H1 (cell line): ENCODE results near the gene LCN9. TPM values are rescaled to one million over a fixed set of nuclear protein-coding genes. Genes with fewer than 3 reads are reported as not detected.
A peak's percentile ranks its signal among the peaks of the same experiment; 100 is the strongest.

Experiments used
- CTCF ChIA-PET: fragments of 300-600 bp; sonication (Branson Sonifier 250); formaldehyde crosslinking; loops from one replicate; lab custom pipeline; 2021; ENCODE audit not compliant: partially characterized antibody; lab: Charles Lee
- POLR2A ChIA-PET: fragments of 300-600 bp; sonication (Branson Sonifier 250); formaldehyde crosslinking; loops from one replicate; lab custom pipeline; 2021; ENCODE audit warnings: inconsistent platforms; ENCODE audit not compliant: partially characterized antibody; lab: Charles Lee
- DNase-seq, 2 experiments: peaks; one replicate each; pipeline versions ENCODE4 v3.0.0 to v3.0.0-alpha.2; 2010 to 2022; ENCODE audit warnings: low spot score in 2 of 2, low read depth in 1 of 2, mixed read lengths in 1 of 2
- FAIRE-seq: peaks from 2 replicates; lab custom pipeline; 2011; peaks lifted over from hg19 to GRCh38; lab: Jason Lieb, UNC
- H2AFZ ChIP-seq: 2 replicates; pipeline ENCODE4 v1.8.1; 2012; ENCODE audit warnings: low read length, inconsistent platforms
- H2AK5ac ChIP-seq: 2 replicates; pipeline ENCODE4 v1.6.1; 2013; ENCODE audit warnings: low read depth, low read length
- H2BK120ac ChIP-seq: replicated peaks from 2 replicates; pipeline ENCODE3; 2013; ENCODE audit warnings: low read depth, low read length, inconsistent platforms
- H2BK12ac ChIP-seq: 2 replicates; pipeline ENCODE4 v1.6.1; 2013; ENCODE audit warnings: low read depth, low read length
- H2BK15ac ChIP-seq: 2 replicates; pipeline ENCODE4 v1.6.1; 2013; ENCODE audit warnings: low read length
- H2BK20ac ChIP-seq: 2 replicates; pipeline ENCODE4 v1.6.1; 2013; ENCODE audit warnings: low read length
- H2BK5ac ChIP-seq: 2 replicates; pipeline ENCODE4 v1.6.1; 2013; ENCODE audit warnings: low read depth, low read length
- H3K14ac ChIP-seq: 2 replicates; pipeline ENCODE4 v1.6.1; 2013; ENCODE audit warnings: inconsistent platforms; ENCODE audit not compliant: insufficient read length
- H3K18ac ChIP-seq: 2 replicates; pipeline ENCODE4 v1.6.1; 2013; ENCODE audit warnings: low read length; ENCODE audit errors: extremely low read depth
- H3K23ac ChIP-seq: 2 replicates; pipeline ENCODE4 v1.6.1; 2013; ENCODE audit warnings: inconsistent platforms; ENCODE audit not compliant: insufficient read length
- H3K23me2 ChIP-seq: 2 replicates; pipeline ENCODE4 v1.6.1; 2013; ENCODE audit warnings: low read depth, low read length
- H3K27ac ChIP-seq: 2 replicates; pipeline ENCODE4 v1.6.1; 2011; ENCODE audit warnings: low read depth, low read length, inconsistent platforms
- H3K27me3 ChIP-seq, 4 experiments: replicated peaks in 1 of 4; 1 replicate in 1 of 4; 2 replicates in 3 of 4; pipeline versions ENCODE4 v1.6.1 to v1.8.1; 2011 to 2013; ENCODE audit warnings: low read length in 3 of 4, mild to moderate bottlenecking in 3 of 4, inconsistent platforms in 2 of 4, mixed read lengths in 2 of 4, moderate library complexity in 1 of 4; ENCODE audit not compliant: control insufficient read depth in 3 of 4, insufficient read depth in 3 of 4; ENCODE audit errors: extremely low read depth in 1 of 4
- H3K36me3 ChIP-seq, 4 experiments: 2 replicates each; pipeline versions ENCODE4 v1.6.1 to v1.8.1; 2011 to 2013; ENCODE audit warnings: mild to moderate bottlenecking in 4 of 4, low read length in 3 of 4, moderate library complexity in 2 of 4, control low read depth in 1 of 4, inconsistent platforms in 1 of 4; ENCODE audit not compliant: insufficient read depth in 4 of 4, control insufficient read depth in 2 of 4
- H3K4ac ChIP-seq: replicated peaks from 2 replicates; pipeline ENCODE3; 2013; ENCODE audit warnings: low read length, low read depth, mixed read lengths, inconsistent platforms; ENCODE audit not compliant: insufficient read length
- H3K4me1 ChIP-seq, 4 experiments: replicated peaks in 1 of 4; 1 replicate in 1 of 4; 2 replicates in 3 of 4; pipeline versions ENCODE4 v1.6.1 to v1.8.1; 2011 to 2013; ENCODE audit warnings: low read length in 3 of 4, inconsistent platforms in 2 of 4, mixed read lengths in 1 of 4; ENCODE audit not compliant: insufficient read depth in 4 of 4, control insufficient read depth in 3 of 4
- H3K4me2 ChIP-seq, 2 experiments: 2 replicates each; pipeline versions ENCODE4 v1.6.1 to v1.8.1; 2011 to 2013; ENCODE audit warnings: low read depth in 2 of 2, low read length in 2 of 2, control low read depth in 1 of 2, inconsistent platforms in 1 of 2, mild to moderate bottlenecking in 1 of 2; ENCODE audit not compliant: insufficient read depth in 1 of 2
- H3K4me3 ChIP-seq, 4 experiments: fragments of 200-600, 300-600 bp in 1 of 4; sonication (generic), shearing (Covaris generic), sonication (Bioruptor Twin) in 1 of 4; 2 replicates each; pipeline versions ENCODE4 v1.5.1 to v1.8.1; 2011 to 2016; ENCODE audit warnings: low read length in 4 of 4, low read depth in 3 of 4, control low read depth in 2 of 4, inconsistent platforms in 2 of 4, mild to moderate bottlenecking in 2 of 4, mixed read lengths in 1 of 4, moderate library complexity in 1 of 4; ENCODE audit not compliant: insufficient read depth in 2 of 4; ENCODE audit errors: extremely low read depth in 1 of 4
- H3K56ac ChIP-seq: replicated peaks from 2 replicates; pipeline ENCODE3; 2013; ENCODE audit warnings: low read depth, mild to moderate bottlenecking, mixed read lengths, low read length, inconsistent platforms; ENCODE audit not compliant: insufficient read length
- H3K79me1 ChIP-seq: 2 replicates; pipeline ENCODE4 v1.6.1; 2013; ENCODE audit warnings: low read depth, low read length, control low read depth
- H3K79me2 ChIP-seq, 2 experiments: 2 replicates each; pipeline versions ENCODE4 v1.6.1 to v1.8.1; 2012 to 2013; ENCODE audit warnings: low read length in 2 of 2, mild to moderate bottlenecking in 2 of 2, inconsistent platforms in 1 of 2; ENCODE audit not compliant: insufficient read depth in 2 of 2, control insufficient read depth in 1 of 2
- H3K9ac ChIP-seq, 4 experiments: replicated peaks in 1 of 4; 1 replicate in 1 of 4; 2 replicates in 3 of 4; pipeline versions ENCODE4 v1.6.1 to v1.8.1; 2011 to 2013; ENCODE audit warnings: low read depth in 3 of 4, low read length in 3 of 4, control low read depth in 2 of 4, mild to moderate bottlenecking in 2 of 4, moderate library complexity in 2 of 4, inconsistent platforms in 1 of 4; ENCODE audit errors: extremely low read depth in 1 of 4
- H3K9me3 ChIP-seq, 2 experiments: 2 replicates each; pipeline versions ENCODE4 v1.6.1 to v1.8.1; 2012 to 2013; ENCODE audit warnings: mild to moderate bottlenecking in 2 of 2, moderate library complexity in 2 of 2, control low read depth in 1 of 2, inconsistent platforms in 1 of 2, low read depth in 1 of 2, low read length in 1 of 2, mixed read lengths in 1 of 2; ENCODE audit not compliant: insufficient read depth in 2 of 2
- H4K20me1 ChIP-seq, 2 experiments: replicated peaks in 1 of 2; 2 replicates each; pipeline versions ENCODE3 to v1.8.1; 2011 to 2013; ENCODE audit warnings: inconsistent platforms in 2 of 2, low read length in 2 of 2, mild to moderate bottlenecking in 1 of 2; ENCODE audit not compliant: insufficient read depth in 2 of 2, control insufficient read depth in 1 of 2
- H4K5ac ChIP-seq: 2 replicates; pipeline ENCODE4 v1.6.1; 2013; ENCODE audit warnings: low read length, low read depth, mixed read lengths, inconsistent platforms; ENCODE audit not compliant: insufficient read length
- H4K8ac ChIP-seq: 2 replicates; pipeline ENCODE4 v1.8.0; 2013; ENCODE audit warnings: mild to moderate bottlenecking, moderate library complexity, low read length, inconsistent platforms; ENCODE audit not compliant: insufficient read depth; ENCODE audit errors: extremely low read depth
- H4K91ac ChIP-seq: replicated peaks from 2 replicates; pipeline ENCODE3; 2013; ENCODE audit warnings: low read length, mixed read lengths, inconsistent platforms; ENCODE audit not compliant: insufficient read length
- JUN ChIP-seq: IDR thresholded peaks from 2 replicates; pipeline ENCODE4 v1.6.1; 2011; ENCODE audit warnings: low read depth, mild to moderate bottlenecking, improper control_type of control experiment, low read length
- MAX ChIP-seq: IDR thresholded peaks from 2 replicates; pipeline ENCODE4 v1.6.1; 2012; ENCODE audit warnings: inconsistent platforms
- WGBS, 2 experiments: shearing (Covaris generic) in 1 of 2; methylation state at CpG; one replicate each; pipeline versions ENCODE4 v1.1.6 to v1.1.7; 2013 to 2015; ENCODE audit warnings: low lambda C conversion rate in 2 of 2, mixed read lengths in 2 of 2, inconsistent platforms in 1 of 2, low coverage in 1 of 2, missing lambda C conversion rate in 1 of 2; ENCODE audit not compliant: insufficient replicate concordance in 2 of 2, insufficient coverage in 1 of 2, insufficient read length in 1 of 2; ENCODE audit errors: extremely low coverage in 1 of 2, missing lambda C conversion rate in 1 of 2; 5-methylcytosine and 5-hydroxymethylcytosine counted together
- polyA plus RNA-seq, 7 experiments: library from polyadenylated mRNA; depleted of rRNA in 3 of 7; stranded (reverse) in 5 of 7; unstranded in 2 of 7; fragments of >200 nt in 5 of 7; fragments of 200-250 nt in 2 of 7; gene quantifications; 1 replicate in 5 of 7; 2 replicates in 1 of 7; 4 replicates in 1 of 7; pipeline versions ENCODE4 v1.2.1 to v1.2.3, GENCODE V29; 2011 to 2013; ENCODE audit warnings: missing spikeins in 2 of 7, mixed read lengths in 2 of 7
- total RNA-seq: library from RNA; stranded (reverse); fragmentation: NEBNext Ultra II Directional; extraction: Animal tissue kit (Norgen Biotek cat#: 25700); gene quantifications from 2 replicates; pipeline ENCODE4 v1.2.1, GENCODE V29; 2021

Gene LCN9
- total and polyA plus RNA-seq, 2 of the 8 experiments (the other 6 are each of a cell fraction or from before 2014, with no cell fraction given), result 2.3 to 3.1 TPM

DNA sequence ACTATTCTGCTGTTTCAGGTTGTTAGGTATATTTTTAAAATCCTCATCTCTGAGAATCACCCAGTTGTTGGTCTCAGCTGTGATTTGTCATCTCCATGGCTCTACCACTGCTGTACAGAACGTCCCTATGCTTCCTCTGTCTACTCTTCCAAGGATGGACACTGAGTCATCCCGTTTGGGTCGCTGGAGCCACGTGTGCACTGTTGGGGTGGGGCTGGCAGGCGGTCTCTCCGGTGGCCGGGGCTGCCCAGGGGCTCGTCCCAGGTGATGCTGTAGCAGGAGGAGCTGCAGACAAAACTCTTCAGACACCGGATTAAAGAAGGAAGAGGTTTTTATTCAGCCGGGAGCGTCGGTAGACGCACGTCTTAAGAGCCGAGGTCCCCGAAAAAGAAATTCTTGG is 16.9 kb downstream of the LCN9 start:
- H3K56ac ChIP-seq, result no peak overlapping the region
- peak overlapping the region; percentile 96 for H2BK120ac ChIP-seq
- H3K23ac ChIP-seq, result no peak overlapping the region
- peak overlapping the region; percentile 82; the same call in 1 of the 2 replicates for H2BK20ac ChIP-seq
- H3K23me2 ChIP-seq, result no peaks in the 10 kb centered on the region
- H3K4ac ChIP-seq, result peak overlapping the region; percentile 94
- peak overlapping the region; percentile 90; the same call in 1 of the 2 replicates for H2BK15ac ChIP-seq
- no peak for DNase-seq
- FAIRE-seq, result no peak
- H3K79me1 ChIP-seq, result no peaks in the 10 kb centered on the region
- peak overlapping the region; percentile 39; the same call in 1 of the 2 replicates for H2BK12ac ChIP-seq
- H4K20me1 ChIP-seq, result no peaks in the 10 kb centered on the region
- H2BK5ac ChIP-seq, result peak overlapping the region; percentile 60; the same call in 1 of the 2 replicates
- 68% methylated on average over 16 of the region's 16 CpGs; no CpG with 5 or more reads in 1 of the 2 experiments for WGBS, 2 experiments
- peaks cover 3 to 5% of the 10 kb centered on the region in 2 experiments; a peak in 1 of 4 replicates for H3K9me3 ChIP-seq
- no peak overlapping the region for H3K4me3 ChIP-seq
- peak overlapping the region; percentile 6; the same call in 1 of the 2 replicates for H3K18ac ChIP-seq
- H3K4me1 ChIP-seq, result peaks cover 0 to 13% (median 2%) of the 10 kb centered on the region in 4 experiments; a peak in 4 of 7 replicates
- no peaks in the 10 kb centered on the region for H3K79me2 ChIP-seq
- POLR2A ChIA-PET, result interaction anchor here (0.8 to 1.4 kb wide), 2 partner anchors 8 to 71 kb away, joined by 4 to 6 read pairs; no protein-coding TSS in a partner anchor
- CTCF ChIA-PET, result interaction anchor here (1.1 to 2.8 kb wide), 2 partner anchors 8 to 76 kb away, joined by 3 to 10 read pairs; no protein-coding TSS in a partner anchor
- H4K91ac ChIP-seq, result peak overlapping the region; percentile 73
- TF ChIP-seq MAX, result peak; percentile 12; the same call in 1 of the 2 replicates
- no peak for TF ChIP-seq JUN
- no peaks in the 10 kb centered on the region; a peak in 1 of 7 replicates for H3K27me3 ChIP-seq
- H4K5ac ChIP-seq, result no peak overlapping the region
- H3K27ac ChIP-seq, result no peak overlapping the region
- 0 out of 4 replicates have a peak overlapping the region, but pooled peaks of 1 of the 2 experiments have one; percentile 2 for H3K4me2 ChIP-seq
- no peak overlapping the region for H3K14ac ChIP-seq
- H4K8ac ChIP-seq, result no peak overlapping the region
- no peak overlapping the region for H2AFZ ChIP-seq
- no peak overlapping the region for H3K9ac ChIP-seq
- H3K36me3 ChIP-seq, result no peaks in the 10 kb centered on the region
- no peak overlapping the region for H2AK5ac ChIP-seq
